Smooth muscle cell (in vitro differentiated cells): Measurements from ENCODE around the gene WDR27. TPM values are rescaled to one million over a fixed set of nuclear protein-coding genes. Genes with fewer than 3 reads are reported as not detected.
"Not testable (repeated sequence)": the region's sequence is repeated elsewhere in the genome, so short reads cannot be mapped to it uniquely, and the experiment has no call there.

Experiments used
- DNase-seq: peaks from one replicate; lab custom pipeline; 2025; ENCODE audit not compliant: unreplicated experiment; lab: John Stamatoyannopoulos, UW
- H2AFZ ChIP-seq: fragments of 200-600 bp; sonication (generic); 2 replicates; pipeline ENCODE4 v1.6.0; 2016; ENCODE audit warnings: antibody characterized with exemption, low read depth, mild to moderate bottlenecking
- H3F3A ChIP-seq: fragments of 200-600 bp; sonication (generic); 2 replicates; pipeline ENCODE4 v1.6.0; 2017; ENCODE audit warnings: antibody characterized with exemption, low read depth
- H3K27ac ChIP-seq: fragments of 200-600 bp; sonication (generic); 2 replicates; pipeline ENCODE4 v1.5.1; 2016; ENCODE audit warnings: low read depth, mild to moderate bottlenecking
- H3K27me3 ChIP-seq: fragments of 200-600 bp; sonication (generic); 2 replicates; pipeline ENCODE4 v1.6.1; 2016; ENCODE audit warnings: low read depth, mild to moderate bottlenecking
- H3K36me3 ChIP-seq: fragments of 200-600 bp; sonication (generic); 2 replicates; pipeline ENCODE4 v1.5.1; 2016; ENCODE audit warnings: low read depth
- H3K4me1 ChIP-seq: fragments of 200-600 bp; sonication (generic); 2 replicates; pipeline ENCODE4 v1.5.1; 2016; ENCODE audit warnings: low read depth
- H3K4me2 ChIP-seq: fragments of 200-600 bp; sonication (generic); 2 replicates; pipeline ENCODE4 v1.6.0; 2016; ENCODE audit warnings: mild to moderate bottlenecking
- H3K4me3 ChIP-seq: fragments of 200-600 bp; sonication (generic); 2 replicates; pipeline ENCODE4 v1.5.1; 2016; ENCODE audit warnings: mild to moderate bottlenecking
- H3K79me2 ChIP-seq: fragments of 200-600 bp; sonication (generic); 2 replicates; pipeline ENCODE4 v1.6.0; 2016; ENCODE audit warnings: low read depth, mild to moderate bottlenecking
- H3K9ac ChIP-seq: fragments of 200-600 bp; sonication (generic); 2 replicates; pipeline ENCODE4 v1.6.0; 2016; ENCODE audit warnings: low read depth
- H3K9me3 ChIP-seq: fragments of 200-600 bp; sonication (generic); replicated peaks from 2 replicates; pipeline ENCODE4 v1.5.1; 2016; ENCODE audit warnings: low read depth
- H4K20me1 ChIP-seq: fragments of 200-600 bp; sonication (generic); 2 replicates; pipeline ENCODE4 v1.6.0; 2016; ENCODE audit warnings: low read depth
- CTCF ChIP-seq: fragments of 200-600 bp; sonication (generic); IDR thresholded peaks from 2 replicates; pipeline ENCODE4 v1.5.1; 2017; ENCODE audit warnings: borderline replicate concordance, mild to moderate bottlenecking, antibody characterized with exemption; ENCODE audit not compliant: insufficient read depth, poor library complexity, severe bottlenecking
- WGBS: methylation state at CpG from one replicate; pipeline ENCODE4 v1.1.7; 2016; ENCODE audit warnings: low lambda C conversion rate; 5-methylcytosine and 5-hydroxymethylcytosine counted together
- polyA plus RNA-seq: library from polyadenylated mRNA; unstranded; fragments of >200 nt; fragmentation: Nextera tagmentation; extraction: Ambion mirVana; gene quantifications from 2 replicates; pipeline ENCODE4 v1.2.1, GENCODE V29; 2016
- total RNA-seq: library from RNA; depleted of rRNA; stranded (reverse); fragments of >200 nt; gene quantifications from 2 replicates; pipeline ENCODE4 v1.2.3, GENCODE V29; 2014

The WDR27 gene
- total and polyA plus RNA-seq, 2 experiments from 2014 or later = 26.0 to 47.0 TPM

- DNase-seq = no peak
- WGBS = 95% methylated on average over 3 of the region's 3 CpGs
These were observed 228.9 kb downstream of the WDR27 start for GRCh38 chr6:169472786-169473416.

DNA sequence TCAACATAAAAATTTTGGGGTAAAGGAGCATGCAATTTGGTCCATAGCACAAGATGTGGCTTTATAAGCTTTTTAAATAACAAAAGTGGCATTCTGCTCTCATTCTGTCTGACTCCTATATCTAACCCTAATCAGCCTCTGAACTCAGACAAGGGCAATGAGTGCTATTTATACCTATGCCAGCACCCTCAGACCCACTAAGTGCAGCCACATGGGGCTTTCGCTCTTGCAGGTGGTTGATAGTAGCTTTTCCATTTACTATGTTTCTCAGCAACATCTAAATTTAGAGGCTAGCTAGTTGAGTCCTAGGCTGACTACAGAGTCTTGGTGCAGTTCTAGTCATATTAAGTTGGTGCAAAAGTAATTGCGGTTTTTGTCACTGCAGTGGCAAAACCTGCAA, 231.0 kb downstream of the WDR27 start:
- Histone ChIP-seq H3F3A (no peaks in the 10 kb centered on the region), H3K9me3 (peaks cover 6% of the 10 kb centered on the region), H3K4me2 (no peak overlapping the region), H2AFZ (no peak overlapping the region), H3K27me3 (no peaks in the 10 kb centered on the region), H3K9ac (no peak overlapping the region), H3K4me1 (no peaks in the 10 kb centered on the region), H3K79me2 (no peaks in the 10 kb centered on the region), H4K20me1 (no peaks in the 10 kb centered on the region), H3K27ac (no peak overlapping the region), H3K4me3 (no peak overlapping the region), H3K36me3 (peaks cover 8% of the 10 kb centered on the region)
- TF ChIP-seq CTCF = no peak
- no peak for DNase-seq
- 97% methylated on average over 2 of the region's 2 CpGs for WGBS

More at GRCh38 chr6:169472786-169473416, 228.9 kb downstream of the WDR27 start:
- peaks cover 8% of the 10 kb centered on the region for H3K36me3 ChIP-seq
- H2AFZ ChIP-seq = no peak overlapping the region
- no peaks in the 10 kb centered on the region for H3K4me1 ChIP-seq
- no peaks in the 10 kb centered on the region for H3K27me3 ChIP-seq
- no peak overlapping the region for H3K27ac ChIP-seq
- H4K20me1 ChIP-seq = no peaks in the 10 kb centered on the region
- H3K9me3 ChIP-seq = peaks cover 6% of the 10 kb centered on the region
- H3K9ac ChIP-seq = no peak overlapping the region
- H3K4me2 ChIP-seq = no peak overlapping the region
- no peaks in the 10 kb centered on the region for H3F3A ChIP-seq
- H3K79me2 ChIP-seq = no peaks in the 10 kb centered on the region
- no peak overlapping the region for H3K4me3 ChIP-seq
- no peak for TF ChIP-seq CTCF

GRCh38 chr6:169469028-169469427, 232.8 kb downstream of the WDR27 start:
- no peaks in the 10 kb centered on the region for H3F3A ChIP-seq
- 96% methylated on average over 1 of the region's 1 CpG for WGBS
- no peak overlapping the region for H3K9ac ChIP-seq
- H3K4me3 ChIP-seq = no peak overlapping the region
- no peaks in the 10 kb centered on the region for H4K20me1 ChIP-seq
- no peak overlapping the region for H2AFZ ChIP-seq
- H3K9me3 ChIP-seq = no peaks in the 10 kb centered on the region
- no peaks in the 10 kb centered on the region for H3K4me1 ChIP-seq
- peaks cover 6% of the 10 kb centered on the region for H3K36me3 ChIP-seq
- no peak overlapping the region for H3K27ac ChIP-seq
- TF ChIP-seq CTCF = no peak
- no peaks in the 10 kb centered on the region for H3K79me2 ChIP-seq
- H3K4me2 ChIP-seq = no peak overlapping the region
- DNase-seq = no peak
- no peaks in the 10 kb centered on the region for H3K27me3 ChIP-seq

GRCh38 chr6:169467755-169468154, 234.1 kb downstream of the WDR27 start:
- H3K79me2 ChIP-seq, H3F3A ChIP-seq, H3K27ac ChIP-seq, H4K20me1 ChIP-seq, H3K4me1 ChIP-seq, H2AFZ ChIP-seq, H3K27me3 ChIP-seq, H3K4me3 ChIP-seq, DNase-seq, H3K4me2 ChIP-seq, H3K36me3 ChIP-seq, H3K9ac ChIP-seq, H3K9me3 ChIP-seq: not testable (repeated sequence)
- WGBS = 90% methylated on average over 4 of the region's 4 CpGs

DNA sequence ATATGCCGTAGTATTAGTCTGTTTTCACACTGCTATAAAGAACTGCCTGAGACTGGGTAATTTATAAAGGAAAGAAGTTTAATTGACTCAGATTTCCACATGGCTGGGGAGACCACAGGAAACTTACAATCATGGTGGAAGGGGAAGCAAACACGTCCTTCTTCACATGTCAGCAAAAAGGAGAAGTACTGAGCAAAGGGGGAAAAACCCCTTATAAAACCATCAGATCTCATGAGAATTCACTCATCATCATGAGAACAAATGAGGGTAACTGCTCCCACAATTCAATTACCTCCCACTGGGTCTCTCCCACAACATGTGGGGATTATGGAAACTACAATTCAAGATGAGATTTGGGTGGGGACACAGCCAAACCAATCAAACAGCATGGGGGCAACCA, 235.6 kb downstream of the WDR27 start:
- DNase-seq, H3K9ac ChIP-seq, H3K4me3 ChIP-seq, H4K20me1 ChIP-seq, H3K4me2 ChIP-seq, H3K27ac ChIP-seq, H3K79me2 ChIP-seq, H3K4me1 ChIP-seq, H3K27me3 ChIP-seq, H3K36me3 ChIP-seq, H2AFZ ChIP-seq, H3K9me3 ChIP-seq, H3F3A ChIP-seq: not testable (repeated sequence)
- WGBS = 94% methylated on average over 2 of the region's 2 CpGs
